ENCODE data around the gene GLO1. TPM values are rescaled to one million over a fixed set of nuclear protein-coding genes. Genes with fewer than 3 reads are reported as not detected.
A peak's percentile ranks its signal among the peaks of the same experiment; 100 is the strongest.
"Not testable (repeated sequence)": the region's sequence is repeated elsewhere in the genome, so short reads cannot be mapped to it uniquely, and the experiment has no call there.

Gene GLO1
- total and polyA plus RNA-seq, 10 donors, result 39.9 to 113 (median 79.4) TPM

DNA sequence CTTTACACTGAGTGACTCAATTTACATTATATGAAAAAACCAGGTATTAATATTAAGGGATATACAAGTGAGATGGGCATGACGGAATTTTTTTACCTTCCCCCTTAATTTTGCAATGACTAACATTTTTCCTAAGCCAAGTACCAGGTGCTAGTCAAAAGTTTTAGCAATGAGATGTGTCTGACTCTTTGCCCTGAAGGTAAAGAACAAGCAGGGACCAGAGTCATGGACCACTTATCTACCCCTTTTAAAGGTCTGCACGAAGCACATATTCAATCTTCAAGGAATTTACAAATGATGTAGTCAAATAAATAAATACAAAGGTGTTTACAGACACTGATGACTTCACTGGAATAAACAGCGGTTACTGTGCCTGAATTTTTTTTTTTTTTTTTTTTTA, 1.4 kb downstream of the GLO1 start:
- intact Hi-C loops (cut with DNase I; ENCODE audit: low total_unique reads), result no loop called here
- TF ChIP-seq POLR2AphosphoS5 (IDR thresholded peaks at IDR 0.05) (no peak), POLR2A (IDR thresholded peaks at IDR 0.05) (no peak)
- TF ChIP-seq, protein P1, sequence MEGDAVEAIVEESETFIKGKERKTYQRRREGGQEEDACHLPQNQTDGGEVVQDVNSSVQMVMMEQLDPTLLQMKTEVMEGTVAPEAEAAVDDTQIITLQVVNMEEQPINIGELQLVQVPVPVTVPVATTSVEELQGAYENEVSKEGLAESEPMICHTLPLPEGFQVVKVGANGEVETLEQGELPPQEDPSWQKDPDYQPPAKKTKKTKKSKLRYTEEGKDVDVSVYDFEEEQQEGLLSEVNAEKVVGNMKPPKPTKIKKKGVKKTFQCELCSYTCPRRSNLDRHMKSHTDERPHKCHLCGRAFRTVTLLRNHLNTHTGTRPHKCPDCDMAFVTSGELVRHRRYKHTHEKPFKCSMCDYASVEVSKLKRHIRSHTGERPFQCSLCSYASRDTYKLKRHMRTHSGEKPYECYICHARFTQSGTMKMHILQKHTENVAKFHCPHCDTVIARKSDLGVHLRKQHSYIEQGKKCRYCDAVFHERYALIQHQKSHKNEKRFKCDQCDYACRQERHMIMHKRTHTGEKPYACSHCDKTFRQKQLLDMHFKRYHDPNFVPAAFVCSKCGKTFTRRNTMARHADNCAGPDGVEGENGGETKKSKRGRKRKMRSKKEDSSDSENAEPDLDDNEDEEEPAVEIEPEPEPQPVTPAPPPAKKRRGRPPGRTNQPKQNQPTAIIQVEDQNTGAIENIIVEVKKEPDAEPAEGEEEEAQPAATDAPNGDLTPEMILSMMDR (IDR thresholded peaks at IDR 0.05 in 8 of 11, conservative IDR thresholded peaks at IDR 0.05 in 3 of 11), result no peak
- no peak overlapping the region for H3K27ac ChIP-seq
- peaks cover 4 to 27% (median 20%) of the 10 kb centered on the region in 8 donors for H3K9me3 ChIP-seq
- H3K4me3 ChIP-seq, result peak overlapping the region in 4 of 8 donors; percentile 73 to 83 (median 74)
- H3K27me3 ChIP-seq (replicated peaks in 1 of 7), result no peaks in the 10 kb centered on the region
- peaks cover 0 to 23% (median 0%) of the 10 kb centered on the region in 6 donors for H3K36me3 ChIP-seq
- peaks cover 0 to 28% (median 13%) of the 10 kb centered on the region in 6 donors for H3K4me1 ChIP-seq
- 77 to 94% (median 93%) methylated on average over 3 of the region's 3 CpGs for WGBS, 5 donors
- no peak for DNase-seq

DNA sequence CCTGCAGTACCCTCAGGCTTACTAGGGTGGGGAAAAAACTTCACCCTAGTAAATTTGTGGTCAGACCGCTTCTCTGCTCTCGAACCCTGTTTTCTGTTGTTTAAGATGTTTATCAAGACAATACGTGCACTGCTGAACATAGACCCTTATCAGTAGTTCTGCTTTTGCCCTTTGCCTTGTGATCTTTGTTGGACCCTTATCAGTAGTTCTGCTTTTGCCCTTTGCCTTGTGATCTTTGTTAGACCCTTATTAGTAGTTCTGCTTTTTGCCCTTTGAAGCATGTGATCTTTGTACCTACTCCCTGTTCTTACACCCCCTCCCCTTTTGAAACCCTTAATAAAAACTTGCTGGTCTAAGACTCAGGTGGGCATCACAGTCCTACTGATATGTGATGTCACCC, 3.2 kb downstream of the GLO1 start:
- 83 to 93% (median 91%) methylated on average over 3 of the region's 3 CpGs for WGBS, 5 donors
- intact Hi-C loops (cut with DNase I; ENCODE audit: low total_unique reads); H3K4me3 ChIP-seq; H3K27me3 ChIP-seq (replicated peaks in 1 of 7); DNase-seq; H3K27ac ChIP-seq: not testable (repeated sequence)
- Histone ChIP-seq H3K36me3 (peaks cover 0 to 23% (median 0%) of the 10 kb centered on the region in 6 donors), H3K4me1 (peaks cover 0 to 28% (median 13%) of the 10 kb centered on the region in 6 donors), H3K9me3 (peaks cover 4 to 27% (median 20%) of the 10 kb centered on the region in 8 donors)

DNA sequence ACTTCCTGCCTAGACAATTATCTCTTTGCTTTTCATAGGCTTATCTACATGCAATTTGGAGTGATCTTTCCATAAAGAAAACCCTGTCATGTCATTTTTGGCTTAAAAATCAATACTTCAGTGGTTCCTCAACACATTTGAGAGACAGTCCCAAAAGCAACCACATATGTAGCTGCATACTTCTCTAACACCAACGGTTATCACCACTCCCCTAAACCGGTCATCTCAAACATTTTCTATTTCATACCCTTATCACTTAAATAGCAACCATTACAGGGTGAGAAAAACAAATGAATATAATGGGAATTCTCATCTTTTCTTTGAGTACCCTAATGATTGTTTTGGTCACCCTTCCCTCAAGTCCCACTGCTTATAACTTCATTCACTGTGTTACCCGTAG, 5.1 kb downstream of the GLO1 start:
- peaks cover 0 to 23% (median 0%) of the 10 kb centered on the region in 6 donors for H3K36me3 ChIP-seq
- intact Hi-C loops (cut with DNase I; ENCODE audit: low total_unique reads), result no loop called here
- no peak for TF ChIP-seq POLR2A (IDR thresholded peaks at IDR 0.05)
- TF ChIP-seq, protein P1 (IDR thresholded peaks at IDR 0.05 in 8 of 11, conservative IDR thresholded peaks at IDR 0.05 in 3 of 11), result no peak
- TF ChIP-seq POLR2AphosphoS5 (IDR thresholded peaks at IDR 0.05), result no peak
- DNase-seq, result no peak
- H3K27me3 ChIP-seq (replicated peaks in 1 of 7), result no peaks in the 10 kb centered on the region
- peaks cover 0 to 23% (median 8%) of the 10 kb centered on the region in 6 donors for H3K4me1 ChIP-seq
- peak overlapping the region in 1 of 8 donors; percentile 38 for H3K27ac ChIP-seq
- peaks cover 4 to 27% (median 20%) of the 10 kb centered on the region in 8 donors for H3K9me3 ChIP-seq
- no peak overlapping the region for H3K4me3 ChIP-seq
- WGBS, 5 donors, result 78 to 91% (median 83%) methylated on average over 3 of the region's 3 CpGs

DNA sequence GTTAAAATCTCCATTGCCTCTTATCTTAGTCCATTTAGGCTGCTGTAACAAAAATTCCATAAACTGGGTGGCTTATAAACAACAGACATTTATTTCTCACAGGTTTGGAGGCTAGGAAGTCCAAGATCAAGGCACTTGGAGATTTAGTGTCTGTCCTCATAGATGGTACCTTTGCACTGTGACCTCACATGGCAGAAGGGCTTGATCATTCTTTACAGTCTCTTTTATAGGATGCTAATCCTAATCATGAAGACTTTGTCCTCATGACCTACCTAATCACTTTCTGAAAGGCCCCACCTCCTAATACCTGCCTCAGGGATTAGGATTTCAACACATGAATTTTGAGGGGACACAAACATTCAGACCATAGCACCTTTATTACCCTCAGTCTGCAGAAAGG, 6.6 kb downstream of the GLO1 start:
- TF ChIP-seq POLR2AphosphoS5 (IDR thresholded peaks at IDR 0.05), result no peak
- TF ChIP-seq, protein P1 (IDR thresholded peaks at IDR 0.05 in 8 of 11, conservative IDR thresholded peaks at IDR 0.05 in 3 of 11), result no peak
- TF ChIP-seq POLR2A (IDR thresholded peaks at IDR 0.05), result no peak
- Histone ChIP-seq H3K9me3 (peaks cover 4 to 27% (median 20%) of the 10 kb centered on the region in 8 donors), H3K4me3 (no peak overlapping the region), H3K27me3 (replicated peaks in 1 of 7) (no peaks in the 10 kb centered on the region), H3K36me3 (peaks cover 0 to 23% (median 0%) of the 10 kb centered on the region in 6 donors), H3K27ac (no peak overlapping the region), H3K4me1 (peaks cover 0 to 9% (median under 1%) of the 10 kb centered on the region in 6 donors)
- DNase-seq, result no peak
- intact Hi-C loops (cut with DNase I; ENCODE audit: low total_unique reads), result no loop called here

Data from spleen (tissue), 11 donors.